Endometrial microvascular endothelial cells (primary cell): Measurements from ENCODE around the gene SV2C. TPM values are rescaled to one million over a fixed set of nuclear protein-coding genes. Genes with fewer than 3 reads are reported as not detected.

Experiments
- in situ Hi-C: cut with HindIII; loops from 2 replicates; pipeline ENCODE4 v1.10.0; 2017; ENCODE audit warnings: low sequenced_read_pairs, low pct_unique_long_range_greater_than_20kb; ENCODE audit errors: inconsistent ontology term
- total RNA-seq: library from RNA; depleted of rRNA; stranded (reverse); fragments of >200 nt; gene quantifications from one replicate; pipeline ENCODE4 v1.2.3, GENCODE V29; 2015; ENCODE audit errors: inconsistent ontology term

Gene SV2C
- total RNA-seq, 1 donor from 2014 or later, result not detected

DNA sequence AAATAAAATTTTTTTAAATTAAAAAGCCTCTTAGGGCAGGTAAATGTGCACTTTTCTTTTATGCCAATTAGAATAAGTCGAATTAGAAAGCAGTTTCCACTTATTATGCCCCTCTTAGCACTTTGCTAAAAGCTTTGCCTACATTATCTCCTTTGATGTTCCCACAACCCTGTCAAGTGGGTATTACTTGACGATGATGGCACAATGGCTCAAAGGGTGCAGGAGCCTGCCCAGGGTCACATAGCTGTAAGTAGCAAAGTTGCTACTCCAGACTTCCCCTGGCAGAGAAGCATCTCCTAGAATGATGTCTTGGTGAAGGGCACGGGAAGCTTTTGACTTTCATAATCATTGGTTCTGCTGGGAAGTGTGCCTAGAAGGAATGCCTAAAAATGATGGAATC, 301.5 kb downstream of the SV2C start:
- in situ Hi-C loops, result no loop called here

DNA sequence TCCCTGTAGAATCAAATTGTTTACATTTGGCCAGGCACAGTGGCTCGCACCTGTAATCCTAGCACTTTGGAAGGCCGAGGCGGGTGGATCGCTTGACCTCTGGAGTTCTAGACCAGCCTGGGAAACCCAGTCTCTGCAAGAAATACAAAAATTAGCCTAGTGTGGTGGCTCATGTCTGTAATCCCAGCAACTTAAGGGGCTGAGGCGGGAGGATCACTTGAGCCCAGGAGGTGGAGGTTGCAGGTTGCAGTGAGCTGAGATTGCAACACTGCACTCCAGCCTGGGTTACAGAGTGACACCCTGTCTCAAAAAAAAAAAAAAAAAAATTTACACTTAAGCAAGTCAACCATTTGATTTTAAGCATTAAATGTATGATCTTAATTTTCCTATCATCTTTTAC, 302.4 kb downstream of the SV2C start:
- in situ Hi-C loops, result no loop called here

DNA sequence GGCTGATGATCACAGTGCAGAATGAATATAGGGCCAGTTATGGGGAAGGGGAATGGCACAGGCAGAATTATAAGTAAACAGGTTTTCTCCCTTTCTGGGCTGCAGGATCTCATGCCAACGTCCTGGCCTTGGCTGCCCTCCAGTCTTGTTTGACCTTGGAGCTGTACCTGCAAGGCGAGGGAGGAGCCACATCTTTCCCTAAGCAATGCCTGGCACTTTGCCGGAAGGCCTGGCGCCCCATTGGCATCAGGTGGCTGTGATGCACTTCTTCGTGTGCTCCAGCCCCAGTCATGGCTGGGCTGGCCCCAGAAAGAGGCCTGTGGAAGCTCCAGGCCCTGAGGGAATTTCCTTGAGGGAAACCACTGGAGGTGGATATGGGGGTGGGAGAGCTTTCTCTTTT, 303.2 kb downstream of the SV2C start:
- in situ Hi-C loops, result no loop called here

DNA sequence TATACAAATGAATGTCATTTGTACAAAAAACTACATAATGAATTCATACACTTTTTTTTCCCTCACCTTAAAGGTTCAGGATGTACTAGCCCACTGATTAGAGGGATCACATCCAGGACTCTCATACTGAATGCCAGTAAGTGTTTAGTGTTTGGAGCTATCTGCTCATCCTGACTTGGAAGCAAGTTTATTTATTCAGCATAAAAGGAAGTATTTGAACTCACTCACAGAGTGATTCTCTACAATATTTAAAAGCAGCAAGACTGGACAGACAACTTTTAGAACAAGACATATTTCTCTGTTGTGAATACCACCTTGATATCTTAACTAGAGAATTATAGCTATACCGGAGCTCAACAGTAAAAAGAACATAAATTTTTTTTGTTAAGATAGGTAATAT, 305.1 kb downstream of the SV2C start:
- in situ Hi-C loops, result no loop called here

- in situ Hi-C loops, result no loop called here
Observed at GRCh38 chr5:76388791-76389512, 305.8 kb downstream of the SV2C start.

DNA sequence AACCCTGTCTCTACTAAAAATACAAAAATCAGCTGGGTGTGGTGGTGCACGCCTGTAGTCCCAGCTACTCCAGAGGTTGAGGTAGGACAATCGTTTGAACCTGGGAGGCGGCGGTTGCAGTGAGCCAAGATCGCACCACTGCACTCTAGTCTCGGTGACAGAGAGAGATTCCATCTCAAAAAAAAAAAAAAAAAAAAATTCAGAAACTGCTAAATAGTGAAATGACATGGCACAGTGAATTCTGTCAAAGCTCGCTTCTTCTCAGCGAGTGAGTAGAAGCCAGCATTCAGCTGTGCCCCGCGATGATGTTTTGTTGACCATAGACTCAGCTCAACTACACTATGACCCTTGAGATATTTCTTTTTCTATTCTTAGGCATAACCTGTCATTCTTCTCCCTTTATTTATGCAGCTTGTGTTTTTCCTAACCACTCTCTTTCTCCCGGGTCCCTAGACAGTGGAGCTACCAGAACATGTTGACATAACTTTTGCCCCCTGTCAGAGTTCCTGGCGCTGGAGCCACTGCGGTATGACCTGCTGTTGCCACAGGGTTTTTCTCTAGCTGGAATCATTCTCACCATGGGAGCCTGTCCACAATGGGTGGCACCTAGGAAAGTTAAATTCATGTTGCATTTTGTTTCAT, 306.5 kb downstream of the SV2C start:
- in situ Hi-C loops, result no loop called here

DNA sequence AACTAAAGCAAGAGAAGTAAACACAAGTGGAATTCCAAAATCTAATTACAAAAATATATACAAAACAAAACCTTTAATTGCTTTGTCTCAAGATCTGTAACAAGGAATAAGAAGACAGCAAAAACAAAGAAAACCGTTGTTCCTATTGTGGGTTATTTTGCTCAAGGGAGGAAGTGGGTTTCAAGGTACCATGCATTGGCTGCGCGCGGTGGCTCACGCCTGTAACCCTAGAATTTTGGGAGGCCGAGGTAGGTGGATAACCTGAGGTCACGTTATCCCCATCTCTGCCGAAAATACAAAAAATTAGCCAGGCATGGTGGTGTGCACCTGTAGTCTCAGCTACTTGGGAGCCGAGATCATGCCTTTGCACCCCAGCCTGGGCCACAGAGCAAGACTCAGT, 307.8 kb downstream of the SV2C start:
- in situ Hi-C loops, result no loop called here

- in situ Hi-C loops, result no loop called here
Observed at GRCh38 chr5:76393035-76393680, 310.0 kb downstream of the SV2C start.

DNA sequence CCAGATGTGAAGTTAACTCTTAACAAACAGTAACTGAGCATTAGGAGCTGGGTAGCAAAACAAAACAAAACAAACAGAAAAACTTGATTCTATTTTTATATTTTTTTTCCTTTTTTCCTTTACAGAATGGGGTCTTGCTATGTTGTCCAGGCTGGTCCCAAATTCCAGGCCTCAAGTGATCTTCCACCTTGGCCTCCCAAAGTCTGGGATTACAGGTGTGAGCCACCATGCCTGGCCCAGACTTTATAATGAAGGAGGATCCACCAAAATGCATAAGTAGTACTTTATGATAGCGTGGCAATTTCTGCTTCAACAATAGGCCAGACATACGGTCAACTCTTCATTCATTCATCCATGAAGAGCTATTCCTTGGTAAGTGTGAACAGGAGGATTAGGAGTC, 314.0 kb downstream of the SV2C start:
- in situ Hi-C loops, result no loop called here

DNA sequence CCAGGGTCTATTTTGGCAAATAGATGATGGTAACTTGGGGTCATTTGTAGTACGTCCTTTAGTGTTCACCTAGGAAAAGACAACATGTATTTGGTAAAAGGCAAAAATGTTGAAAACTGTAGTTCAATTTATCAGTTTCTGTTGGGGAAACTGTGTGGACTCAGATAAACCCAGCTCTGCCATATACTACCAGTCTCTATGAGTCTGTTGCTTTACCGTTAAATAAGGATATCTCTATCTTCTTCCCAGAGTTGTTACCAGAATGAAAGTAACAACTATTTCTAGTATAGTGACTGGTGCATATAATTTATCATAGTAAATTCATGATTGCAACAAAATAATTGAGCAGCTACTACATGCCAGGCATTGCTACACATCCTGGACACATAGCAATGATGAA, 316.1 kb downstream of the SV2C start:
- in situ Hi-C loops, result no loop called here

DNA sequence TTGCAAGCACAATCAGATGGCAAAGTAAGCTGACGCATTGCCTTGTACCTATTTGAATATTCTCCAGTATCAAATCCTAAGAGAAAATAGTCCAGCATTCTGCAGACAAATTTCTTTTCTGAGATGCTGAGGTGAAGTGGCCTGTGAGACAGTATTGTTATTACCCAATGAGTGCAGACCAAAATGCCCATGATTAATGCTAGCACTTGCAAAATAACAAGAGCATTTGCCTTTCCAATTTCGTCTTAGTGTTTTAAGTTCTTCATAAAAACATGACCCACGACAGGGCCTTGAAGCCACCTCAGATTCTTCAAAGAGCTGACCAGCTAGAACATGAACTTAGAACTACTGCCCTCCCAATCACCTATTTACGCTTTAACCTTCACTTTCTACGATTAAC, 317.3 kb downstream of the SV2C start:
- in situ Hi-C loops, result no loop called here

- in situ Hi-C loops, result no loop called here
Observed at GRCh38 chr5:76401801-76402250, 318.6 kb downstream of the SV2C start.

DNA sequence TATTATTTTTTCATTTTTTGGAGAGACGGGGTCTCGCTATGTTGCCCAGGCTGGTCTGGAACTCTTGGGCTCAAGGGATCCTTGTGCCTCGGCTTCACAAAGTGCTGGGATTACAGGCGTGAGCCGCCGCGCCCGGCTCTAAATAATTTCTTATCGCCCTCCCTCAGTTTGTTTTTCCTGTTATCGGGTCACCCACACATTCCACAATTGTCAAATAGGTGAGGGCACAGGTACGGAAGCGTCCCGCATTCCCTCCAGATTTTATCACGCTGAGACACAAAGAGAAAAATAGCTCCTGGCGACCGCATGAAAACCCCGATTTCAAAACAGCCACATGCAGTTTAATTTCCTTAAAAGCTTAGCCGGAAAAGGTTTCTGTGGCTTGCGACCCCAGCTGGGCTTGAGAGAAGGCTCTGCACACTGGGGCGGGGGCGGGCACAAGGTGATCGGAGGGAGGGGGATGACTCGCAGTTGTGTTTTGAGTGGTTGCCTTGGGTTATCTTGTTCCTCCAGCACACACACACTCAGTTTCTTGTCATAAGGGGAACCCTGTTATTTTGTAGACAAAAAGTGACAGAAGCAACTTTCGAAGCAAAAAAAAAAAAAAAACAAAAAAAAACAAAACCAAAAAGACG, 319.2 kb downstream of the SV2C start:
- in situ Hi-C loops, result no loop called here

DNA sequence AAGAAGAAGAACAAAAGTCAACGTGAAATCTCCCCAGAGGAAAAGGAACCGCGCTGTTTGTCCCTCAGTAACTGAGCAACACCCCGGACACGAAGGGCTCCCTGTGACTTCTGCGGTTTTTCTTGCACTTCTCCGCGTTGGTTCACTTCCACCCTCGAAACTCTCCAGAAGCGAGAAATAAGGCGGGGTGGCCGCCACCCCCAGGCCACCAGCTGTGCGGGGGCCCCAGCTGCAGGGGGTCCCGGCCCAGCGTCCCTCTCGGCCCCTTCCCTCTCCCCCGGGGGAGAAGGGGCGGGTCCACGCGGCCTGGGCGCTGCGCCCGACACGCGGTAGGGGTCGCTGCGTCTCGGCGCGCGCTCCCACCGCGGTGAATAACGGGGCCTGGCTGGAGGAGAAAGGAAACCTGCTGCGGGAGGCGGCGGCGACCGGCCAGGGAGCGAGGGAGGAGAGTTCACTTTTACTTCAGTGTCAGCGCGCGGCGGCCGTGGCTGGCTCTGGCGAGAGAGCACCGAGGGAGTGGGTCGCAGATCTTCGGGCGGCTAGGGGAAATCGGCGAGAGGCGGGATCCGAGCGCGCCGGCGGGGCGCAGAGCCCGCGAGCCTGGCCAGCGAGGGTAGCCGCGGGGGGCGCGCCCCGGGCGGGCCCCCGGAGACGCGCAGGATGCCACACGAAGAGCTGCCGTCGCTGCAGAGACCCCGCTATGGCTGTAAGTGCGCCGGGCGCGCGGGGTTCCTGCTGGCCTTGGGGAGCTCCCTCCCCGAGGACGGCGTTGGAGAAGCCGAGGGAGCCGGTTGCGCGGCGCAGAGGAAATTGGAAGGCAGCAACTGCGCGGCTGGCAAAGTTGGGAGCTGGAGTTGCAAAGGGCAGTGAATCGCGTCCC, 319.9 kb downstream of the SV2C start, which contains the start of gene IQGAP2:
IQGAP2 (plus strand) TSS at position 400 of the 880 bp plus-strand sequence; CDS start at position 661, 261 bp downstream.
- in situ Hi-C loops, result no loop called here
